GM23338 (cell line): Measurements from ENCODE around the gene ATL2. TPM values are rescaled to one million over a fixed set of nuclear protein-coding genes. Genes with fewer than 3 reads are reported as not detected.

ENCODE experiments used
- ATAC-seq: fragments of 200-7000 bp; cut with Tn5 transposase; 3 replicates; pipeline ENCODE4 v1.9.1; 2020
- DNase-seq: peaks from one replicate; pipeline ENCODE4 v3.0.0-alpha.2; 2015; ENCODE audit warnings: low spot score
- H2AFZ ChIP-seq: fragments of 200-600 bp; sonication (generic); 2 replicates; pipeline ENCODE4 v1.8.0; 2016; ENCODE audit warnings: antibody characterized with exemption, mild to moderate bottlenecking, moderate library complexity
- H3F3A ChIP-seq: fragments of 200-600 bp; sonication (generic); replicated peaks from 2 replicates; pipeline ENCODE4 v1.8.0; 2017; ENCODE audit warnings: antibody characterized with exemption, mixed run types, low read depth
- H3K27ac ChIP-seq: fragments of 200-600 bp; sonication (generic); 2 replicates; pipeline ENCODE4 v1.6.1; 2016; ENCODE audit warnings: low read depth
- H3K27me3 ChIP-seq: fragments of 200-600 bp; sonication (generic); 2 replicates; pipeline ENCODE4 v1.8.0; 2016; ENCODE audit warnings: mild to moderate bottlenecking, mixed run types, moderate library complexity; ENCODE audit not compliant: insufficient read depth
- H3K36me3 ChIP-seq: fragments of 200-600 bp; sonication (generic); 2 replicates; pipeline ENCODE4 v1.8.0; 2016; ENCODE audit warnings: mild to moderate bottlenecking; ENCODE audit not compliant: insufficient read depth
- H3K4me1 ChIP-seq: fragments of 200-600 bp; sonication (generic); 2 replicates; pipeline ENCODE4 v1.8.0; 2016; ENCODE audit warnings: mild to moderate bottlenecking, moderate library complexity; ENCODE audit not compliant: insufficient read depth
- H3K4me2 ChIP-seq: fragments of 200-600 bp; sonication (generic); 2 replicates; pipeline ENCODE4 v1.7.1; 2017; ENCODE audit warnings: mixed run types
- H3K4me3 ChIP-seq: fragments of 200-600 bp; sonication (generic); 2 replicates; pipeline ENCODE4 v1.6.1; 2016; ENCODE audit warnings: mixed run types
- H3K79me2 ChIP-seq: fragments of 200-600 bp; sonication (generic); replicated peaks from 2 replicates; pipeline ENCODE4 v1.8.0; 2017; ENCODE audit warnings: mild to moderate bottlenecking; ENCODE audit not compliant: insufficient read depth
- H3K9me2 ChIP-seq: fragments of 200-600 bp; sonication (generic); 2 replicates; pipeline ENCODE4 v1.8.0; 2017; ENCODE audit not compliant: insufficient read depth
- H4K20me1 ChIP-seq: fragments of 200-600 bp; sonication (generic); replicated peaks from 2 replicates; pipeline ENCODE4 v1.8.0; 2017; ENCODE audit warnings: mild to moderate bottlenecking; ENCODE audit not compliant: insufficient read depth
- H3K27ac Mint-ChIP-seq: 2 replicates; pipeline ENCODE4 v1.8.0; 2020; ENCODE audit warnings: inconsistent platforms, mild to moderate bottlenecking, moderate library complexity, mixed read lengths
- H3K27me3 Mint-ChIP-seq: 3 replicates; pipeline ENCODE4 v1.8.0; 2022; ENCODE audit warnings: low read depth, mild to moderate bottlenecking, moderate library complexity, mixed read lengths, inconsistent platforms; ENCODE audit not compliant: insufficient read depth, poor library complexity
- H3K36me3 Mint-ChIP-seq: 3 replicates; pipeline ENCODE4 v1.8.0; 2021; ENCODE audit warnings: low read depth, mild to moderate bottlenecking, inconsistent platforms, moderate library complexity, mixed read lengths
- H3K4me1 Mint-ChIP-seq: 3 replicates; pipeline ENCODE4 v1.8.0; 2020; ENCODE audit warnings: mild to moderate bottlenecking, inconsistent platforms, mixed read lengths
- H3K4me3 Mint-ChIP-seq: 3 replicates; pipeline ENCODE4 v1.8.0; 2021; ENCODE audit warnings: moderate library complexity, mild to moderate bottlenecking, inconsistent platforms, mixed read lengths
- H3K9me3 Mint-ChIP-seq: 3 replicates; pipeline ENCODE4 v1.8.0; 2020; ENCODE audit warnings: moderate library complexity, mild to moderate bottlenecking, inconsistent platforms, mixed read lengths
- CREB1 ChIP-seq: fragments of 250-450 bp; sonication (Bioruptor Pico); IDR thresholded peaks from 2 replicates; pipeline ENCODE4 v1.5.0; 2020; ENCODE audit warnings: low read depth, mild to moderate bottlenecking, moderate library complexity
- CTCF ChIP-seq, 2 experiments: fragments of 200-600 bp in 1 of 2; sonication (generic) in 1 of 2; conservative IDR thresholded peaks; 2 replicates each; pipeline versions ENCODE4 v1.5.1 to v1.6.1; 2016 to 2017; ENCODE audit warnings: antibody characterized with exemption in 2 of 2, low read depth in 2 of 2, mild to moderate bottlenecking in 2 of 2, moderate library complexity in 1 of 2
- ETS1 ChIP-seq: IDR thresholded peaks from 2 replicates; pipeline ENCODE4 v1.6.1; 2016; ENCODE audit warnings: antibody characterized with exemption
- EZH2 ChIP-seq: fragments of 200-600 bp; sonication (generic); IDR thresholded peaks from one replicate; pipeline ENCODE4 v1.8.0; 2017; ENCODE audit warnings: antibody characterized with exemption, mild to moderate bottlenecking, low read depth; ENCODE audit not compliant: unreplicated experiment
- EZH2phosphoT487 ChIP-seq: fragments of 200-600 bp; sonication (generic); IDR thresholded peaks from one replicate; pipeline ENCODE4 v1.8.1; 2018; ENCODE audit warnings: antibody characterized with exemption; ENCODE audit not compliant: unreplicated experiment
- JUNB ChIP-seq: IDR thresholded peaks from one replicate; pipeline ENCODE4 v1.6.1; 2016; ENCODE audit warnings: antibody characterized with exemption; ENCODE audit not compliant: unreplicated experiment
- NANOG ChIP-seq: IDR thresholded peaks from 2 replicates; pipeline ENCODE4 v1.6.1; 2016; ENCODE audit warnings: antibody characterized with exemption, borderline replicate concordance
- REST ChIP-seq: IDR thresholded peaks from one replicate; pipeline ENCODE4 v1.6.1; 2018; ENCODE audit warnings: antibody characterized with exemption; ENCODE audit not compliant: unreplicated experiment
- STAT1 ChIP-seq: IDR thresholded peaks from one replicate; pipeline ENCODE4 v1.6.1; 2016; ENCODE audit warnings: antibody characterized with exemption; ENCODE audit not compliant: unreplicated experiment
- ZNF114 ChIP-seq: fragments of 250-450 bp; sonication (Bioruptor Pico); IDR thresholded peaks from 2 replicates; pipeline ENCODE4 v1.5.0; 2020; ENCODE audit warnings: mild to moderate bottlenecking, moderate library complexity
- ZNF331 ChIP-seq: fragments of 250-450 bp; sonication (Bioruptor Pico); IDR thresholded peaks from 2 replicates; pipeline ENCODE4 v1.5.0; 2020; ENCODE audit warnings: low read depth, mild to moderate bottlenecking, moderate library complexity
- polyA plus RNA-seq: library from polyadenylated mRNA; unstranded; fragments of >200 nt; fragmentation: Nextera tagmentation; extraction: Ambion mirVana; gene quantifications from 2 replicates; pipeline ENCODE4 v1.2.1, GENCODE V29; 2016
- total RNA-seq: library from RNA; depleted of rRNA; stranded (reverse); fragments of >200 nt; shearing (Covaris generic); gene quantifications from 2 replicates; pipeline ENCODE4 v1.2.3, GENCODE V29; 2014

ATL2 gene
- total and polyA plus RNA-seq, 2 experiments from 2014 or later: 30.2 to 140 TPM

- TF ChIP-seq REST (no peak), CREB1 (CRISPR knock-in tag) (no peak), EZH2 (no peak), JUNB (no peak), ETS1 (no peak)
Observed at GRCh38 chr2:38298539-38298938, 78.5 kb downstream of the ATL2 start (continued).

- peaks cover 17% of the 10 kb centered on the region for H3K4me1 ChIP-seq
- H3K4me1 Mint-ChIP-seq: peaks cover 10% of the 10 kb centered on the region
- ATAC-seq: no peak
- no peak overlapping the region for H3K4me2 ChIP-seq
- no peak overlapping the region for H2AFZ ChIP-seq
- no peaks in the 10 kb centered on the region; the same call in 1 of the 2 replicates for H3K79me2 ChIP-seq
- no peak overlapping the region for H3K27ac Mint-ChIP-seq
- peaks cover 43% of the 10 kb centered on the region for H3K36me3 Mint-ChIP-seq
- no peak overlapping the region for H3K4me3 ChIP-seq
- H3K27me3 ChIP-seq: no peaks in the 10 kb centered on the region
- H4K20me1 ChIP-seq: no peaks in the 10 kb centered on the region
- no peak overlapping the region for H3K27ac ChIP-seq
- no peak overlapping the region for H3K4me3 Mint-ChIP-seq
- H3K9me3 Mint-ChIP-seq: no peaks in the 10 kb centered on the region
- no peaks in the 10 kb centered on the region for H3K27me3 Mint-ChIP-seq
- H3K9me2 ChIP-seq: no peaks in the 10 kb centered on the region
- H3K36me3 ChIP-seq: peaks cover 12% of the 10 kb centered on the region; the same call in 1 of the 2 replicates
- no peak for DNase-seq
- H3F3A ChIP-seq: no peaks in the 10 kb centered on the region
- TF ChIP-seq REST (no peak), CTCF (conservative IDR thresholded peaks at IDR 0.05; ENCODE audit: low read depth in 2 of 2) (no peak), STAT1 (no peak), ETS1 (no peak), CREB1 (CRISPR knock-in tag) (no peak), EZH2phosphoT487 (no peak), ZNF114 (CRISPR knock-in tag) (no peak), ZNF331 (CRISPR knock-in tag) (no peak), JUNB (no peak), NANOG (no peak), EZH2 (no peak)
Observed at GRCh38 chr2:38296197-38296780, 80.8 kb downstream of the ATL2 start.
